CD4-positive, alpha-beta T cell treated with Interleukin-4 for 4 hours (primary cell): ENCODE data around the gene MAPK8IP1.

Experiments used
- DNase-seq: peaks from one replicate; pipeline ENCODE4 v3.0.0-alpha.2; 2020

The MAPK8IP1 gene

DNA sequence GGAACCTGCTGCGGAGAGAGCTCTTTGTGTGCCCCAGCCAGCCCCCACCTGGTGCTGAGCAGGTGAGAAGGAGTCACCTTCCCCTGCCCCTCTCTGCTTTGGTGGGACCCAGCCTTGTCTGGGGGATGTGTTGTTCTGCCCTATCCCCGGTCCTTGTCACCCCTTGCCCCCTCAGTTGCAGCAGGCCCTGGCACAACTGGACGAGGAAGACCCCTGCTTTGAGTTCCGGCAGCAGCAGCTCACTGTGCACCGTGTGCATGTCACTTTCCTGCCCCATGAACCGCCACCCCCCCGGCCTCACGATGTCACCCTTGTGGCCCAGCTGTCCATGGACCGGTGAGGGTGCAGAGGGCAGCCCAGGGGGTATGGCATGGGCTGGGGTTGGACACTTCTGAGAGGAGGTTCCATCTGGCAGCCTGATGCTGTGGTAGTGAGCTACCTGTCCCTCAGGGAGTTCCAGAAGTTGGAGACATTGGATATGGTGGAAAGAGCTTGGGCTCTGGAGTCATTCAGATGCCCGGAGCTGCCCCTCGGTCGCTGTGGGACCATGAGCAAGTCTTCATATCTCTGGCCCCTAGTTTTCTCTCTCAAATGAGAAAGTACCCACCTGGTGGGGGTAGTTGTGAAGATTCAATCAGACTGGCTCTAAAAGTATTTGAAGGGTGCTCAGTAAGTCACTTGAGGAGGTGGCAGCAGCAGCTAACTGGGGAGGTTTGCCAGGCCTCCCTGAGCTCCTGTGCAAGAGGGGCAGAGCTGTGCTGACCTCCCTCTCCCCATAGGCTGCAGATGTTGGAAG, 41.3 kb downstream of the MAPK8IP1 start:
- no peak for DNase-seq

DNA sequence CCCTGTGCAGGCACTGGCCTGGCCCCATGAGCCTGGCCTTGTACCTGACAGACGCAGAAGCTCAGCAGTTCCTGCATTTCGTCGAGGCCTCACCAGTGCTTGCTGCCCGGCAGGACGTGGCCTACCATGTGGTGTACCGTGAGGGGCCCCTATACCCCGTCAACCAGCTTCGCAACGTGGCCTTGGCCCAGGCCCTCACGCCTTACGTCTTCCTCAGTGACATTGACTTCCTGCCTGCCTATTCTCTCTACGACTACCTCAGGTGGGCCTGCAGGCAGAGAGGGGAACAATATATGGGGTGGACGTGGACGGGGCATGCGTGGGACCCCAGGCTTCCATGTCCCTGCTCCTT, 41.9 kb downstream of the MAPK8IP1 start:
- DNase-seq = no peak

- DNase-seq = no peak
Observed at GRCh38 chr11:45927684-45928413, 42.4 kb downstream of the MAPK8IP1 start.

DNA sequence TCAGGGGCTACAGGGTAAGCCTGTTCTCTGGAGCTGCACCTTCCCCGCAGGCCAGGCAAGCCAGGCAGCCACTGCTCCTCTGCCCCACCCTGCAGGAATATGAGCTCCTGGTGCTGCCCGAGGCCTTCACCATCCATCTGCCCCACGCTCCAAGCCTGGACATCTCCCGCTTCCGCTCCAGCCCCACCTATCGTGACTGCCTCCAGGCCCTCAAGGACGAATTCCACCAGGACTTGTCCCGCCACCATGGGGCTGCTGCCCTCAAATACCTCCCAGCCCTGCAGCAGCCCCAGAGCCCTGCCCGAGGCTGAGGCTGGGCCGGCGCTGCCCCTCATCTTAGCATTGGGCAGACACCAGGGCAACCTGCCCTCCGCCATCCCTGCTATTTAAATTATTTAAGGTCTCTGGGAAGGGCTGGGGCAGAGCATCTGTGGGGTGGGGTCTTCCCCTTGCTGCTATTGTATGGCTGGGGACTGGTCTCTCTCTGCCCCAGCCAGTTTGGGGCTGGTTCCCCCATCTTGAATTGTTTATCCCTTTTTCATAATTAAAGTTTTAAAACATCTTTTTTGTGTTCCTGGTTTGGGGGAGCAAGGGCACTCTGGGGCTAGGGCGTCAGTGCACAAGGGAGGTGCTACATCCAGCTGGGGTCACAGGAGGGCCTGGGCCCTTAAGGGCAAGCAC, 43.2 kb downstream of the MAPK8IP1 start:
- DNase-seq = no peak

DNA sequence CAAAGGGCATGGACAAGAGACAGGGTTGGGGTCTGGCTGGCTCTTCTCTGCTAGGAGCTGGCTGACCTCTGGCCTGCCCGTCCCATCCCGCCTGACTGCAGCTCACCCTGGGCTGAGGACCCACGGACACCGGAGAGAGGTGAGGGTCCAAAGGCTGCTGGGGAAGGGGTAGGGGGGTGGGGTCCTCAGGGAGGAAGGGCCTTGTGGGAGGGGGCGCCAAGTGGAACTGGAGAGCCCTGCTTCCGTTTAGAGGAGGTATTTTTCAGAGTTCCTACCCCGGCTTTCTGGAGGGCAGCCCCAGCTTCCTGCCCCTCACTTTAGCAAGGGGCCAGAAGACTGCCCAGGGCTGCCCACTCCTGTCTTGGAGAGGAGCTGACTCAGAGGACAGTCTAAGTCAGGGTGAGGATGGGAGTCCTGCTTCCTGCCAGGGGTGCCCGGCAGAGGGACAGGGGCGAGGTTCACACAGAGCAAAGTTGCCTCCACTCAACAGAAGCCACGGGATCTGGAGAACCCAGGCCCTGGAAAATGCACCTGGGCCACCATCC, 44.1 kb downstream of the MAPK8IP1 start:
- DNase-seq = no peak

DNA sequence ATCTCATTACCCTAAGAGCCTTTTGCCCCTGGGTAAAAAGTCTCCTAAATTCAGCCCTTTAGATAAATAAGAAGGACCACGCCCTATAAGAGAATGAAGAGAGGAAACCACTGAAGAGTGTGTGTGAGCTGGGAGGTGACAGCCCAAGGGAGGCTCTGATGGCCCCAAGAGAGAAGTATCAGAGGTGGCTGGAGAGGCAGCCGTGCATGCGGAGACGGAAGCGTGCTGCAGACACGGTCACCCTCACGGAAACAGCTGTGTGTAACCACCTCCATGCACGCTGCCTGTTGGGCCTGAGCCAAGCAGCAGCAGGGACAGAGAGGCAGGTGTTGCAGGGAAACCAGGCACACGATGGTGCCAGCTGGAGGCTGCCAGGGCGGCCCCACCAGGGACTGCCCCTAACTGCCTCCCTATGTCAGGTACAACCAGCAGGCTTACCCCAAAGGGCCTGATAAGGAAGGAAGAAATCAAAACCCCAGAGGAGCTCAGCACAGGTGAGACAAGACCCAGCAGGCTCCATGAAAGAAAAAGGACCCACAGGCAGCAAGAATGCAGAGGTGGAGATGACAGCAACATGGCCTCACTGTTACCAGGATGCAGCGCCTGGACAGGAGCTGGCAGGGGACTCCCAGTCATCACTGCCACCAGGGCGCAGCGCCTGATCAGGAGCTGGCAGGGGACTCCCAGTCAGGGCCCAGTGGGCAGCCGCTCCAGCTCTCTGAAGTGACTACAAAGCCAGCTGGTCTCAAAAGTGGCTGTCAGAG, 44.8 kb downstream of the MAPK8IP1 start:
- peak; percentile 61 for DNase-seq

- DNase-seq = no peak
Observed at GRCh38 chr11:45930951-45931570, 45.6 kb downstream of the MAPK8IP1 start.

- no peak for DNase-seq
Observed at GRCh38 chr11:45931739-45932138, 46.3 kb downstream of the MAPK8IP1 start.

DNA sequence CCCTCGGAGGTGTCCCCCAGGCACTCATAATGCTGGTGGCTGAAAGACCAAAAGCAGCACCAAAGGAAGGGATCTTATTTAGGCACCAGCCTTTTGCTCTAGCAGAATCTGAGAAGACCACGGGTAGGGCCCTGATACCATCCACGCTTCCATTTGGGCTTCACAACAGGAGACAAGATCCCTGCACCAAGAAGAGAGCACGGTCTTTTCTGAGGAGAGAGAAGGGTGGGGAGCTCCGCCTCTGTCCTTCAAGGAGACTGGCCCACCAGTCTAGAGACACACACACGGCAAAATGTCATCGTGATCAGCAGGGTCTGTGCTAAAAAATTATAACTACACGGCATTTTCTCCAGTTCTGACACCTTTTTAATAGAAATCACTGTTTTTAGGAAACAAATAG, 46.8 kb downstream of the MAPK8IP1 start:
- DNase-seq = no peak

GRCh38 chr11:45933131-45933831, 47.8 kb downstream of the MAPK8IP1 start:
- no peak for DNase-seq

DNA sequence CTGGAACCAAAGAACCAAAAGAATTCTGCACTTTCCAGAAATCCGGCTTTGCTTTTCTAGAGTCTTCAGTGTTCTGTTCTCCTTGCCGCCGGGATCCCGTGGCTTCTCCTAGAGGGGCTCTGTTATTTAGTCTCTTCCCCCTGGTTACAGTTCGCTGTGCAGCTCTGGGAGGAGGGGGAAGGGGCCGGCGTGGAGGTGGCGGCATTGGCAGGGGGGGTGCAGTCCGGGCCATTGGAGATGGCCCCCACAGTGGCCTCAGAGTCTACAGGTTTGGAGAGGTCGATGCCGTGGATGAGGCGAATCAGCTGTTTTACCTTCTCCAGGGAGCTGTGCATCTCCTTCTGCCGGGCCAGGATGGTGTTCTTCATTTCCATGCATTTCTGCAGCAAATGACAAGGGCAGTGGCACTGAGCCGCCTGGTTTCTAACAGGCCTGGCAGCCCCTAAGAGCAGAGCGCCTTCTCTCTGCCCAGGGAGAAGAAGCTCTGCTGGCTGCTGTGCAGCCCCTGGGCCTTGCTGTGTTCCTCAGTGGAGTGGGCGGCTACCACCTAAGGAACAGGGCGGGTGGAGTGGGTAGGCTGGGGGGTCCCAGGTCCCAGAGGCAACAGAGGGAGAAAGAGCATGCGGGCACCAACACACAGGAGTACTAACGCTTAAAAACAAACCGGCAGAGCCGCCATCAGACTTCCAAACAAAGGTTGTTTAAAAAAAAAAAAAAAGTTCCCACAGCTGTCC, 48.6 kb downstream of the MAPK8IP1 start:
- no peak for DNase-seq

DNA sequence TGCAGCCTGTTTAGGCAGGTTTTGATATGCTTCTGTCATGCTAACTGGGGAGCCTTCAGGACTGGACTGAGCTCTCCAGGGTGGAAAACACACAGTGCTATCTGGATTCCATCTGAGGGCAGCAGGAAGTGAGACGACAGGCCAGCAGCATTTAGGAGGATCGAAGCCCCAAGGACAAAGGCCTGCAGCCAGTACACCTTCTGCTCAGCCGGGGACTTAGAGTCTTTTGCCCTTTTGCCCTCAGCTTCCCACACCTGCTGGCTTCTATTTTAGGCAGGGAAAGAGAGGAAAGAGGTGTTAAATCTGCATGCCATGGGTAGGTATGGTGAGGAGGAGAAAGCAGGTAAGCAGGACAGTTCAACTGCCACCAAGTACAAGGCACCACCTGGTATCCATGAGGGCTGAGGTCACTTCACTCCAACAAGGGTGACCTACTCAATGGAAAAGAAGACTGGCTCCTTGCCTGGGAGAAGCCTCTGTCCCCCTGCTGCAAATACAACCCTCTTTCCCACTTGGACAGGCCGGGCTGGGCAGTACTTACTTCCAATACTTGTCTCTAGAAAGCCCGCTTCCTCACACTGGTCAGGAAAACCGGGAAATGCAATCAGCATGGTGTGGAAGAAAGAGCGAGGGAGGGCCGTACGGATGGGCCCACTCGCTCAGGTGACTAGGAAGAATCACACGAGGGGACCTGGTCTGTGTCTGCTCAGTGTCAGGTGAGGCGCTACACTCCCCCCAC, 49.3 kb downstream of the MAPK8IP1 start:
- DNase-seq = no peak

- DNase-seq = no peak
Observed at GRCh38 chr11:45935349-45936064, 50.1 kb downstream of the MAPK8IP1 start.

DNA sequence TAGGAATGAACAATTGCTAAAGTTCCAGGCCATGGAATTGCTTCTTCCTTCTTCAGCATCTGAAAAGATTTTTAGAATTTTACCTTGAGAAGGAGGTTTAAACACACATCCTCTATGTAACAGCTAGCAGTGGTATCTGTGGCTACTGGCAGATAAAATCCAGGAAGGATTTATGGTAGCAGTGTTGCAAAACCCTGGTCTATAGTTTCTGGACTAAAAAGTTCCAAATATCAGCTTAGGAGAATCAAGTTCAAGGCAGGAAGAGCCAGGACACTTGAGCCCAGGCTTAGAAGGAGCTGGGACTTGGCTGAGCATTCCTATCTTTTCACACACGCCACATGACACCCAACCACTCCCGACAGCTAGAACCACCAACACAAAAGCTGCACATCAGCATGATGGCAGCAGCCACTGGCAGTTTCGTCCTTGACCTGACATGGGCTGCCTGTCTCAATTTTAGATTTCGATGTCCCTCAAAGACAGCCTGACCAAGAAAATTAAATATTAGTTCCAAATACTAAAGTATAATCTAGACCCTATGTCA, 51.1 kb downstream of the MAPK8IP1 start:
- DNase-seq = no peak

GRCh38 chr11:45937916-45938315, 52.5 kb downstream of the MAPK8IP1 start:
- DNase-seq = no peak

GRCh38 chr11:45939836-45940235, 54.4 kb downstream of the MAPK8IP1 start:
- no peak for DNase-seq

DNA sequence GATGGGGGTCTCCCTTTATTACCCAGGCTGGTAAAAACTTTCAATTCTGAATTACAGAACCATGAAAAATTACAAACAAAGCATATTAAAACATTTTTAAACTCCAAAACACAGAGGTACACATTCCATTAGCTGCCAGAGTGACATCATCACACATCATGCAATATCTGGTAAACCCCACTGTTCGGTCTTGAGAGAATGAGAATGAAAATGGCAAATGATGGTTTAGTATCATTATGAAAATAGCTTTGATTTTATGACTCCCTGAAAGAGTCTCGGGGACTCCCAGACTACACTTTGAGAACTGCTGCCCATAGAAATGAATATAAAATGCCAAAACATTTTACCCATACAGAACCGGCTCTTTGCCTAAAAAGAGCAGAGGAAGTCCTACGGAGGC, 55.8 kb downstream of the MAPK8IP1 start:
- no peak for DNase-seq

DNA sequence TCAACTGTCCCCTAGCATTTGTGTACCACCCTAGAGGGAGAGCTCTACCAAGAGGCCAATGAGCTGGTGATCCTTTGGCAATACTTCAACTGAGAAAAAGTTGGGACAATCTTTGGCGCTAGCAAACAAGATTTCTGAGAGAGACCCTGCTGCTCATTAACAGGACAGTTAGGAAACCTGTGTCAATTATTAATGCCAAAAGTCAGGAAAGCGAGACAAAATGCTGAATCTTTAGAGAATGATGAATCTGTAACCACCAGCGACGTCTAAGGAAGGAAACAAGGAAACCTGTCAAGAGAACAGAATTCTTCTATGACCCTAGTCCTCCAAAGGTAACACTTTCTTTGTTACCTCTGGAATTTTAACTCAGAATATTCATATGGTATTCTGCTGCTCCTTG, 56.9 kb downstream of the MAPK8IP1 start:
- no peak for DNase-seq

DNA sequence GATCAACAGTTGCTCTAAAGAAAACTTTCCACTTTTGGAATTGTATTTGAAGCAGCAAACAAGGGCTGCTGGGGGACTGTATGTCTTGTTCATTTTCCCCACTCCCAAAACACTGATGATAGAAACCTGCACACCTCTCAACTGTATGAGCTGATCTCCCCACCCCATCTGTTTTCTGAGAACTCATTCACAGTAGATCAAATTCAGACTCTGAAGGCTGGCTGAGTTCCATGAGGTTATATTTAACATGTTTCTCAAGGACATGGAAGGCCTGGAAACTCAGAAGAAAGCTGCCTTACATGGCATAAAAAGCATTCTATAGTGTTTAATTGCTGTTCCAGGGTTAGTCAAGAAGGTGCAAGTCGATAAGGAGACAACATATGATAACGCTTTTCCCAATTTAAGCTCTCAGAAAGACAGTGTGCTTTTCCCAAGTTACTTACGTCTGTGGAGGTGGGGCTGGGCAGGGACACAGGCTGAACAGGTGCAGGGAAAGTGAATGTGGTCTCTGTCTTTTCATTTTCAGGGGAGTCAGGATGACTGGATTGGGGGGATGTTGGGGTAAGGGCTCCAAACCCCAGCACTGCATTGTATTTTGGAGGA, 60.0 kb downstream of the MAPK8IP1 start:
- no peak for DNase-seq
